HG03558 (cell line): Measurements from ENCODE around the gene TMEM176B.
"Not testable (repeated sequence)": the region's sequence is repeated elsewhere in the genome, so short reads cannot be mapped to it uniquely, and the experiment has no call there.

Source experiments
- ATAC-seq: cut with Tn5 transposase; IDR thresholded peaks from one replicate; pipeline ENCODE4 v1.9.1; 2021; ENCODE audit warnings: moderate number of reproducible peaks; ENCODE audit not compliant: unreplicated experiment; ENCODE audit errors: extremely low read depth

The TMEM176B gene

DNA sequence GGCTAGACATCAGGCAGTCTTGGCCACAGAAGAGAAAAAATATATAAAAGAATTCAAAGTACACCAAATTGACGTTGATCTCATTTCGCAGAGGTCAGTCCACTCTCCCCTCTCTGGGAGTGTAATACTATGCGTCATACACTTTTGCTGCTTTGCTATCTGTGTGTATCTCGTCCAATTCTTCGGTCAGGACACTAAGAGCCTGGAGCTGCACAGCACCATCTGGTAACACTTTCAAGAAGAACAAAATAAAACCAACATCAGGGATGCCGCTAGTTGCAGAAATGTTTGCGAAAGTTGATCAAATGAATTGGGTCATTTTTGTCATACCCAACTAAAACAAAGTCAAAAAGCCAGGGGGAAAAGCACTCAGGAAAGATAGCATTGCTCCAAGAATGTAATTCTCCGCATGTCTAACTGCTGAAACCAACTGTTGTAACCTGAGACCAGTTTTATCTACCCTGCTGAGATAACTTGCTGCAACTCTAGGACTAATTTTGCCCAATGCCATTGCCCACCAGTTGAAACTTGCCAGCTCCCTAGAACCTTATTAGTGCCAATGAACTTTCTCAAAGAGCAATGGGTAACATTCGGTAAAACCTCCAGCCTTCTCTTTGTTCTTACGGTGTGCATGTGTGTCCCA is 23.4 kb upstream of the TMEM176B start:
- no peak for ATAC-seq

DNA sequence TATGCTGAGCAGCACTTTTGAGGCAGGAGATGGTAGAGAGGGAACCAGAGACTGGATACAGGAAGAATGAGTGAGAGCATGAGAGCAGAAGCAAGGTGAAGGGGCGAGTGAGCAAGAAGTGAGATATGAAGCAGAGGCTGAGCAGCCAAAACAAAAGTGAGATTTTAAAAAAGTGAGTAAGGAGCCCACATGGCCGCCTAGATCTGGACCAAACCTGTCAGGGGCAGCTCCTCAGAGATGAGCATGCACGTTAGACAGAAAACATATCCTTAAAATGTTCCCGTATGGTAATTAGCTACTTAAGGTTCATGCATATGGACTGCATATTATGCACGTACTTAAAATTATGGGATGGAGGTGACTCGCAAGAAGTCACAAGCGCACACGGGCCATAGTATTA is 22.9 kb upstream of the TMEM176B start:
- ATAC-seq, result no peak

DNA sequence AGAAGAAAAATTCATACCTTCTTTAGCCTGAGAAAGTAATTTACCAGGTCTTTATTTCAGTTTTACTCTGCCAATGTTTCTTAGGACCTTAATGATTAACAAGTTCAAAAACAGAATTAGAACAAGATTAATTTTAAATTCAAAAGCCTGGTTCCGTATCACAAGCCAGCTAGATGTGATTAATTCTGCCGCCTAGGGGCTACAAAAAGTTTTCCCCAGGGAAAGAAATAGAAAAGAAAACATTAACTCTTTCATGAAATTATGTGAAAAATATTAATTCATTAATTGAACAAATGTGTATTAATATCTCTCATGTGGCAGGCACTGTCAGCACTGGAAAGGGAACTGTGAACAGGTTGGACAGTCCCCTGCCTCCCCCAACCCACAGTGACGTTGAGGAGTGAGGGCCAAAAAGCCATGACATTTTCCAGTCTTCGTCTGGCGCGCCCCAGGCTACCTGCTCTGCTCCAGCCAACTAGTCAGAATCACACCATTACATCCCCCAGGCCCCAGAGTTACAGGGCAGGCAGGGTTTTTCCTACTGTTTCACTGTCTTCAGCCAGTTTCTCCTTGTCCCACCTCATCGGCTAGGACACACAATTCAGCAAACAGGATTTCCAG is 20.5 kb upstream of the TMEM176B start:
- no peak for ATAC-seq

DNA sequence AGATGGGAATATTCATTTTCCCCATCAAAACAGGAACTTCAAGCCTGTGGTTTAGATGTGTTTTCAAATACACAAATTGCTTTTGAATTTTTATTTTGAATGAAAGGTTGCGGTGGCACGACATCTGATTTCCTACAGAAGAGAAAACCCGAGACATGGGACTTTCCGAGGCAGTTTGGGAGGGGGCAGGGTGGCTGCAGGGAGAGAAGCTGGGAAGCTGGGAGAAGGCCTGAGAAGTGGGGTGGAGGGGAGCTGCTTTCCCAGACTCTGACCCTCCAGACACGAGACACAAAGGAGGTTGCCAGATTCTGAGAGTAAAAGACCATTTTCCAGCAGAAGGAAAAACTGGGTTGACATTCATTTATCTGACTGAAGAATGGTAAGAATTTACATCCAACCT is 20.0 kb upstream of the TMEM176B start:
- ATAC-seq, result no peak

DNA sequence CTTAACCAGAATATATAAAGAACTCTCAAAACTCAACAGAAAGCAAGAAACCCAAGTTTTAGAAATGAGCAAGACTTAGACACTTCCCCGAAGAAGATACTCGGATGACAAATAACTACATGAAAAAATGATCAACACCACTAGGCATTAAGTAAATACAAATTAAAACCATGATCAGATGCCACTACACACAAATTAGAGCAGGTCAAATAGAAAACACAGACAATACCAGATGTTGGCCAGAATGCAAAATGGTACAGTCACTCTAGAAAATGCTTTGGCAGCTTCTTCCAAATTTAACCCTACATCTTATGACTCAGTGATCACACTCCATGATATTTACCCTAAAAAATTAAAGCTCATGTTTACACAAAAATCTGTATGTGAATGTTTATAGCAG is 18.8 kb upstream of the TMEM176B start:
- no peak for ATAC-seq

DNA sequence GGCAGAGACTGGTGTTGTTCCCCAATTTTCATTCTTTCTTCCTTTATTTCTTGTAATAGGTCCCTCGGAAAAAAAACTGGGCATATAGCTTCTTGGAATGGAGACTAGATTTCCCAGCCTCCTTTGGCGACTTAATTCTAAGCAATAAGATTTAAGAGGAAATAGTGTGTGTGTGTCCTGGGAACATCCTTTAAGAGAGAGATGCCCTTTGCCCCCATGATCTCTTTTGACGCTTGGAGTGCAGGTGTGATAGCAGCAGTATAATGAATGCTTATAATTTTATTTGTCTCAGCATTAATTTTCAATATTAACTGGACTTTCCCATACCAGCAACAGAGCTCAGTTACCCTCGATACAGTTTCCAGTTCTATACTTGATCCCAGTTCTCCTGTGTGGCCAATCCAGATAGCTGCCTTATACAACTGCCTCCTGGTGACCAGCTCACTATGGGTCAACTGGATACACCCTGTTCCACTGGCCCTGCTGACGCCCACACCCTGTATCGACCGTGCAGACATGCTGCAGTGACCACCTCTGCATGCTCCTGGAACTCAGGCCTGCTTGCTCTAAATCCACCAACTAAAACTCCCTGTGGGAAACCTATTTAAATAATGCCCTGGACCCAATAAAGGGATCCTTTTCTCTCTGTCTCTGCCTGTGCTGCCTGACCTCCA is 14.3 kb upstream of the TMEM176B start:
- no peak for ATAC-seq

DNA sequence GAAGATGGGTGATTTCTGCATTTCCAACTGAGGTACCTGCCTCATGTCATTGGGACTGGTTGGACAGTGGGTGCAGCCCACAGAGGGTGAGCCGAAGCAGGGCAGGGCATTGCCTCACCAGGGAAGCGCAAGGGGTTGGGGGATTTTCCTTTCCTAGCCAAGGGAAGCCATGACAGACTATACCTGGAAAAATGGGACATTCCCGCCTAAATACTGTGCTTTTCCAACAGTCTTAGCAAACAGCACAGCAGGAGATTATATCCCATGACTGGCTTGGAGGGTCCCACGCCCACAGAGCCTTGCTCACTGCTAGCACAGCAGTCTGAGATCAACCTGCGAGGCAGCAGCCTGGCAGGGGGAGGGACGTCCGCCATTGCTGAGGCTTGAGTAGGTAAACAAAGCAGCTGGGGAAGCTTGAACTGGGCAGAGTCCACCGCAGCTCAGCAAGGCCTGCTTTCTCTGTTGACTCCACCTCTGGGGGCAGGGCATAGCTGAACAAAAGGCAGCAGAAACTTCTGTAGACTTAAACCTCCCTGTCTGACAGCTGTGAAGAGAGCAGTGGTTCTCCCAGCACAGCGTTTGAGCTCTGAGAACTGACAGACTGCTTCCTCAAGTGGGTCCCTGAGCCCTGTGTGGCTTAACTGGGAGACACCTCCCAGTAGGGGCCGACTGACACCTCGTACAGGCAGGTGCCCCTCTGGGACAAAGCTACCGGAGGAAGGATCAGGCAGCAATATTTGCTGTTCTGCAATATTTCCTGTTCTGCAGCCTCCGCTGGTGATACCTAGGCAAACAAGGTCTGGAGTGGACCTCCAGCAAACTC is 7.7 kb upstream of the TMEM176B start:
- not testable (repeated sequence) for ATAC-seq

DNA sequence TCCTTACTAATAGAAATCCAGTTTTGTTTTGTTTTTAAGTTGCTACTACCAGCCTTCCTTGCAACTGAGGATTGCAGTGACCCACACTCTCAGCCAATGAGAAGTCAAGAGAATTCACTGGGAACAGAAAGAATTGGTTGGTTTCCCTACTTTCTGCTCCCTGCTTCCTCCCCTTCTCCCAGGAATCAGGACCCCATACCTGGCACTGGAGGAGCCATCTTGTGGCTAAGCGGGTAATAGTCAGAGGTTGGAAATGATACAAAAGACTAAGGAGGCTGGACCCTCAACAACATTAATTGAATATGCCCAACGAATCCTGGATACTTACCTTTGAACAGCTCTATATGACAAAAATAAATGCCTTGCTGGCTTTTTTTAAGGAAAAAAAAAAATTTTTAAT is 6.7 kb upstream of the TMEM176B start:
- no peak for ATAC-seq

DNA sequence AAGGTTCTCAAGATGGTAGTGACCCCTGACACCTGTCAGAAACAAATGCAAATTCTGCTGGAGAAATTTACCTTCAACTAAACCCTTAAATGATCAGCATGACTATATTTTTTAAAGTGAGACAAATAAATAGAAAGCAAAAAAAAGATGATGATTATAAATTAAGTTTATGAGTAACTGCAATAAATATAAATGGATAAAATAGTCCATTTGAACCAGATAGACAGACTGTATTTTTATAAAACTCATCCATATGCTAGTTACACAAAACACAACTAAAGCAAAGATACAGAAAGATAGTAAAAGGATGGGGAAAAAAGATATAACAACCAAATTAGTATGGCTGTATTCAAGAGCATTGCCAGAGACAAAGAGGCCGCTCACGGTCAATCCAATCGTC is 6.3 kb upstream of the TMEM176B start:
- no peak for ATAC-seq

DNA sequence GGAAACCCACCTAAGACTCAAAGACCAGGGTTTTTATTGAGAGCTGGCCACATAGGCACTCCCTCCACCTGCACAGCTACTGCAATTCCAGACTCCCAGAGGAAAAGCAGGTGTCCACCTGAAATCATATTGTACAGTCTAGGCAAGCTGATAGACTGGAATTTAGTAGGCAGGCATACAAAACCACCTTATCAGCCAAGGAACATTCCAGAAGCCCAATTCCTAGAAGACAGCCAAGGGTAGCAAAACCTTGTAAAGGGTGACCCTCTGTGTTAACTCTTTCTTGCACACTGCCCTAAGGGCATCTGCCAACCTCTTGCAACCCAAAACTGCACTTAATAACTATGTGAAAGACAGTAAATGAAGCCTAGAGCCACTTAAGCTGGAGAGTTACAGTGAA is 5.7 kb upstream of the TMEM176B start:
- ATAC-seq, result no peak

DNA sequence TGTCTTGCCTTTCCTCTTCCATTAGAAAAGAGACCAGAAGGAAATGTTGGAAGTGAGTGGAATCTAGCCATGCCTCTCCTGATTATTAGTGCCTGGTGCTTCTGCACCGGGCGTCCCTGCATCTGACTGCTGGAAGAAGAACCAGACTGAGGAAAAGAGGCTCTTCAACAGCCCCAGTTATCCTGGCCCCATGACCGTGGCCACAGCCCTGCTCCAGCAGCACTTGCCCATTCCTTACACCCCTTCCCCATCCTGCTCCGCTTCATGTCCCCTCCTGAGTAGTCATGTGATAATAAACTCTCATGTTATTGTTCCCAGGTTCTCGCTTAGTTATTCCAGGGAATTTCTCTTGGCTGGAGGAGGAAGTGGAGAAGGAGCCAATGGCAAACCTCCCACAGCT is 4.6 kb upstream of the TMEM176B start:
- no peak for ATAC-seq

DNA sequence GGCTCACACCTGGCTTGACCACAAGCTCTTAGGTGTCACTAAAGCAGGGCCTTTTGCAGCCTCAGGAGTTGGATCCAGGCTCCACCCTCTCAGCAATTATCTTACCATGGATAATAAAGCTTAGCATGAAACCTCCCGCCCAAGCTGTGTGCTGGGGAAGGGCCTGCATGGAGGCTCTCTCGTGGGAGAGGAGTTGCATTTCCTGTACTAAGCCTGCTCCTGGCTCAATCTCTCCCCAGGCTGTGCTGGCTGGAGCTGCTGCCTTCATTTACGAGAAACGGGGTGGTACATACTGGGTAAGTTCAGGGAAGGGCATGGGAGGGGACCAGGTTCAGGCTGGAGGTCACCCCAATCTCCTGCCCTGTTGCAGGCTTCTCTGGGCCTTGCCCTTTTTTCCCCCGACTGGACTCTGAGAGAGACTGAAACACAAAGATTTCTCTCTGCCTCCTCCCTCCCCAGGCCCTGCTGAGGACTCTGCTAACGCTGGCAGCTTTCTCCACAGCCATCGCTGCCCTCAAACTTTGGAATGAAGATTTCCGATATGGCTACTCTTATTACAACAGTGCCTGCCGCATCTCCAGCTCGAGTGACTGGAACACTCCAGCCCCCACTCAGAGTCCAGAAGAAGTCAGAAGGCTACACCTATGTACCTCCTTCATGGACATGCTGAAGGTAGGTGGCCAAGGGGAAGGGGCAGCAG is 3.1 kb upstream of the TMEM176B start:
- no peak for ATAC-seq

DNA sequence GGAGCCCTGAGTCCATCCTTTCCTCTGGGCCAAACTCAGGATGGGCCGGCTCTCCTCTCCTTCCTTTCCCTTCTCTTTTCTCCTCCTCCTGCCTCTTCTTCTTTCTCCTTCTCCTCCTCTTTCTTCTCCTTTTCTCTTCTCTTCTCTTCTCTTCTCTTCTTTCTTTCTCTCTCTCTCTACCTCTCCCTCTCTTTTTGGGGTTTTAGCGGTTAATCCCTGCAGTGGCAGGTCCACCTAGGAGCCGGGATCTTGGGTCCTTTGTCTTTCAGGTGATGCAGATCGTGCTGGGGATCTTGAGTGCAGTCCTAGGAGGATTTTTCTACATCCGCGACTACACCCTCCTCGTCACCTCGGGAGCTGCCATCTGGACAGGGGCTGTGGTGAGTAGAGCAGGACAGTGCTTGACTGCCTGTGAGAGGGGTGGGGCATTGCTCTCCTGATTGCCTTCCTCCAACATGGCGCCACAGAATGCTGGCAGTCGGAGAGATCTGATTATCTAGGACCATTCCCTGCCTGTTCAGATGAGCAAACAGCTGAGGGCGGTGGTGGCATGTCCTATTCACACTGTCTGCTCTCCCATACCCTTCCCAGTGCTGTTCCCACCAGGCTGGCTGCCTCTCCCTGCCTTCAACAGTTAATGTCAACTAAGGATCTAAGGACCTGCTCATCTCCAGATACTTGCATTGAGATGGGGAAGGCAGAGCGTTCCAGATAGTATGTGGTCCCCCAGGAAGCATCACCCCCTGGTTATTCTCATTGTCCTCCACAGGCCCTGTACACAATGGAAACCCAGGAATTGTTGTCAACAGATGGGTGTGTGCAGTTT is 2.0 kb upstream of the TMEM176B start:
- no peak for ATAC-seq

DNA sequence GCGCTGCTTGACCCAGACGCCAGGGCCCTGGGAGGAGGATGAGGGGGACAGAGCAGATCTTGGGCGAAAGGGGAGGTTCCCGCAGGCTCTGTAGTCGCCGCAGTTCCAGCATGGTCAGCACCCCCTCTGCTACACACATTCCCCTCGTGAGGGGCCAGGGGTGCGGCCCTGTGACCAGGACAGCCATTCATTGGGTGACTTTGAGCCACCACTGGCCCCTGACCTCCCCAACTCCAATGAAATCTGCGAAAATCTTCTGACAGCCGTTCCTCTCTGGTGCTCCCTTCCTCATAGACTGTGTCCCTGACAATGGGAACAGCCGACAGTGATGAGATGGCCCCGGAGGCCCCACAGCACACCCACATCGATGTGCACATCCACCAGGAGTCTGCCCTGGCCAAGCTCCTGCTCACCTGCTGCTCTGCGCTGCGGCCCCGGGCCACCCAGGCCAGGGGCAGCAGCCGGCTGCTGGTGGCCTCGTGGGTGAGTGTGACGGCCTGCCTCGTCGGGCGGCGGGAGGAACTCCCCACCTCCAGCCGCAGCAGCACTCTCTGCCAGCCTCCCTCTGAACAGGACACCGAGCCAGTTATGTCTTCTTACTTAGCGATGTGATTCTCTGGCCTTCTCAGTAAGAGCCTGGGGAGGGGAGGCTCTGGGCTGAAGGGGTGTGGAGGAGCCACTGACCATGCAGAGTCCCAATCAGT is 1.2 kb upstream of the TMEM176B start:
- no peak for ATAC-seq

DNA sequence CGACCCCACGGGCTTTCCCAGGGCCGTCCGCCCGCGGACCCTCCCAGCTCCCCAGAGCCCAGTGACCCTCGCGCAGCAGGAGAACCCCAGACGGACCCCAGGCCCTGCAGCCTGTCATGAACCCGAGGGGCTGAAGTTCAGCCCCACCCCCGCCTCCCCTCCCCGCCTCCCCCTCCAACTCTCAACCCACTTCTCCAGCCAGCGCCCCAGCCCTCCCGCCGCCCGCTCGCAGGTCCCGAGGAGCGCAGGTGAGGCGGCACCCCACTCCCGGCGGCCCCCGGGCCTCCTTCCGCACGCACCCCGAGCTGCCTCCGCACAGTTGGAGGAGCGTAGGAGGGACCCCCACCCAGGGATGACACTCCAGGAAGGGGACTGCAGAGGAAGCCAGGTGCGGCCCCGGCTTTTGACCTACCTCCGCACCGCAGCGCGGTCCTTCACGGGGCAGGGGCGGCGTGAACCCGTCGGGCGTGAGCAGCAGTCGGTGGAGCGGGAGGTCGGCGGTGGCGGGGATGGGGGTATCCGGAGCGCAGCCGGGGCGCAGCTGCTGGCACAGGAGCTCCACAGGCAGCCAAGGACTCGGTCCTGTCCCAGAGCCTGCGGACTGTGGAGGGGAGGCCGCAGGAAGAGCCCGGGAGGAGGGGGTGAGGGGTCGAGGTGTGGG is 547 bp upstream of the TMEM176B start, which contains the start of gene TMEM176A:
TMEM176A (plus strand) TSS at position 189 of the 661 bp plus-strand sequence. CDS start 782 bp downstream, outside the sequence.
- ATAC-seq, result no peak

DNA sequence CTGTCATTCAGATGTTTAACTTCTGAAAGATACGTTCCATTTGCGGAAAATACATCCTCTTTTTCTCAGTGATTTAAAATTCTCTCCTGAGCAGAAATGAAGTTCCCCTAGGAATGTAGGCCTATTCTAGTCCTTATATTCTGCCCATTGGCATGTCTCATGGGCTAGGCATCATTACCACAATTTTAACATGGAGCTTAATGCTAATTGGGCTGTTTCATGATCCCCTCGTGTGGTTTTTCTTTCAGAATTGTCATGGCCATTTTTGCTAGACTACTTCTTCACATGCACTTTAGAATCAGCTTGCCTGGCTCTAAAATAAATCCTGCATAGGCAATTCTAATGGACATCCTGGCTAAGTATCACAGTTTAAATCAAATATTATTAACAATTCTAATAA is 1.0 kb downstream of the TMEM176B start:
- ATAC-seq, result no peak

DNA sequence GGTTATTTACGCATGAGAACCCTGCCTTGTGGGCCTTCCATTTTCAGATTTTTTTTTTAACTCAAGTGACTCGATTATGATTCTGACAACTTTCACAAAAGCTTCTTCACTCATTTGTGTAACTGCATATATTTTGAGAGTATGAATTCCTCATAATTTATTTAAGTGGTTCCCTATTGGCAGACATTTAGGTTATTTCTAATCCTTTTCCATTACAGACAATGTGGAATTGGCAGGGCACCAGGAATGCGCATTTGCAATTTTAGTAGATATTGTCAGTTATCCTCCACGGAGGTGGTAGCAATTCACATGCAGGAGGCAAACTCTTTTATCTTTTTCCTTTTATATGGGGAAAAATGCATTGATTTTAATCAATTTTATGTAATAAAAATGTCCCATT is 2.5 kb downstream of the TMEM176B start:
- ATAC-seq, result no peak

DNA sequence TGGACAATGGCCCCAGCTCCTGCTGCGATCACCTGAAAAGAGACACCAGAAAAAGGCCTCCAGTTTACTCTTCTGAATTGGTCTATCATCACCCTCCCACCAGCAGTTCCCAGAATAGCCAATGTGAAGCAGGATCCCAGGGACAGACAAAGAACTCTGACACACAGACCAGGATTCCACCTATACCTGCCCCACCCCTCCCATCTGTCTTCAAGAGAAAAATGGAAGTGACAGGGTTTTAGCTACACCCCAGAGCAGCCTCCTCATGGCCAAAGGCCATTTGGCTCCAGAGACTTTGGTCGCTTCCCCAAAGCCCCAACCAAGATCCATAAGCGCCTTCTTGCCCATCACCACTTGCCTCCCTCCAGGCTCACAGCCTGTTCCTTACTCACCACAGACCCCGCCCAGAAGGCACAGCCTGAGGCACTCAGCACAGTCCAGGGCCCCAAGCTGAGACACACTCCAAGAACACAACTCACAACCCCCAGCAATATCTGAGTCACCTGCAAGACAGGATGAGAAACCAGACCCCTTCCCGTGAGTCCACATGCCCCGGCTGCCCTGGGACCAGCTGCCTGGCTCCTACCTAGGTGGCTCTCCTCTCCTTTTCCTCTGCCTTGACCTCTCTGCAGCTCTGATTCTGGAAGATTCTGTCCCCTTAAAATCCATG is 6.5 kb downstream of the TMEM176B start:
- ATAC-seq, result no peak
